ENCODE results near the gene AGBL4.
A peak's percentile ranks its signal among the peaks of the same experiment; 100 is the strongest.

AGBL4 gene

GRCh38 chr1:48898894-48899293, 1124.9 kb downstream of the AGBL4 start:
- DNase-seq (ENCODE audit: extremely low read depth, low read depth), result no peak
- no peak for TF ChIP-seq CTCF (IDR thresholded peaks at IDR 0.05; ENCODE audit: low read depth, low read length)

GRCh38 chr1:48889615-48890014, 1134.1 kb downstream of the AGBL4 start:
- TF ChIP-seq CTCF (IDR thresholded peaks at IDR 0.05; ENCODE audit: low read depth, low read length), result no peak
- DNase-seq (ENCODE audit: extremely low read depth, low read depth), result no peak

GRCh38 chr1:48889082-48889481, 1134.7 kb downstream of the AGBL4 start:
- TF ChIP-seq CTCF (IDR thresholded peaks at IDR 0.05; ENCODE audit: low read depth, low read length), result no peak
- DNase-seq (ENCODE audit: extremely low read depth, low read depth), result no peak

GRCh38 chr1:48887796-48888195, 1136.0 kb downstream of the AGBL4 start:
- TF ChIP-seq CTCF (IDR thresholded peaks at IDR 0.05; ENCODE audit: low read depth, low read length), result no peak
- no peak for DNase-seq (ENCODE audit: extremely low read depth, low read depth)

GRCh38 chr1:48882020-48882419, 1141.7 kb downstream of the AGBL4 start:
- no peak for TF ChIP-seq CTCF (IDR thresholded peaks at IDR 0.05; ENCODE audit: low read depth, low read length)
- no peak for DNase-seq (ENCODE audit: extremely low read depth, low read depth)

GRCh38 chr1:48878191-48878940, 1145.4 kb downstream of the AGBL4 start:
- TF ChIP-seq CTCF (IDR thresholded peaks at IDR 0.05; ENCODE audit: low read depth, low read length), result no peak
- peak; percentile 70 for DNase-seq (ENCODE audit: extremely low read depth, low read depth)

- no peak for TF ChIP-seq CTCF (IDR thresholded peaks at IDR 0.05; ENCODE audit: low read depth, low read length)
- DNase-seq (ENCODE audit: extremely low read depth, low read depth), result no peak
These were observed 1147.4 kb downstream of the AGBL4 start for GRCh38 chr1:48876330-48876785.

All from AG09319 (cell line).